Renal cortical epithelial cell (primary cell): ENCODE data around the gene ZNF467. TPM values are rescaled to one million over a fixed set of nuclear protein-coding genes. Genes with fewer than 3 reads are reported as not detected.

Experiments used
- DNase-seq: peaks from one replicate; pipeline ENCODE4 v3.0.0-alpha.2; 2011; ENCODE audit warnings: low read depth
- total RNA-seq: library from RNA; depleted of rRNA; stranded (reverse); fragments of >200 nt; gene quantifications from 2 replicates; pipeline ENCODE4 v1.2.3, GENCODE V29; 2014

The ZNF467 gene
- total RNA-seq, 1 donor from 2014 or later: 3.0 TPM

DNA sequence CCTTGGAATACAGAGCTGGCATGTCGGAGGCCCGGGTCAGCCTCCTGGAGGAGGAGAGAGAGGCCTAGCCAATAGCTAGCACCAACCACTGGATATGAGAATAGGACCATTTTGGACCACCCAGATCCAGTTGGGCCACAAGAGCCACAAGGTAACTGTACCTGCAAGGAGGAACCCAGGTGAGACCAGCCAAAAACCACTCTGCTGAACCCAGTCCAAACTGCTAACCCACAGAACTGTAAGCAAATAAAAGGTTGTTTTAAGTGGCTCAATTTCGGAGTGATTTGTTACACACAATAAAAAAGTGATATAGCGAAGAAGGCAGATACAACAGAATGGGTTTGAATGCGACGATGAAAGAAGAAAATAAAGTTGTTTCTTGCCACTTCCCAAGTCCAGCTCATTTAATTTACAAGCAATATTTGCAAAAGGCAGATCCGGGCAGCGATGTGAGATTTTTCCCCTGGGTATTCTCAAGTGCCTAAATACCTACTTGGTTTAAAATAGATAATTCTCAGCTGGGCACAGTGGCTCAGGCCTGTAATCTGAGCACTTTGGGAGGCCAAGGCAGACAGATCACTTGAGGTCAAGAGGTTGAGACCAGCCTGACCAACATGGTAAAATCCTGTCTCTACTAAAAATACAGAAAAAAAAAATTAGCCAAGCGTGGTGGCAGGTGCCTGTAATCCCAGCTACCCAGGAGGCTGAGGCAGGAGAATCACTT lies 23.1 kb downstream of the ZNF467 start:
- no peak for DNase-seq

DNA sequence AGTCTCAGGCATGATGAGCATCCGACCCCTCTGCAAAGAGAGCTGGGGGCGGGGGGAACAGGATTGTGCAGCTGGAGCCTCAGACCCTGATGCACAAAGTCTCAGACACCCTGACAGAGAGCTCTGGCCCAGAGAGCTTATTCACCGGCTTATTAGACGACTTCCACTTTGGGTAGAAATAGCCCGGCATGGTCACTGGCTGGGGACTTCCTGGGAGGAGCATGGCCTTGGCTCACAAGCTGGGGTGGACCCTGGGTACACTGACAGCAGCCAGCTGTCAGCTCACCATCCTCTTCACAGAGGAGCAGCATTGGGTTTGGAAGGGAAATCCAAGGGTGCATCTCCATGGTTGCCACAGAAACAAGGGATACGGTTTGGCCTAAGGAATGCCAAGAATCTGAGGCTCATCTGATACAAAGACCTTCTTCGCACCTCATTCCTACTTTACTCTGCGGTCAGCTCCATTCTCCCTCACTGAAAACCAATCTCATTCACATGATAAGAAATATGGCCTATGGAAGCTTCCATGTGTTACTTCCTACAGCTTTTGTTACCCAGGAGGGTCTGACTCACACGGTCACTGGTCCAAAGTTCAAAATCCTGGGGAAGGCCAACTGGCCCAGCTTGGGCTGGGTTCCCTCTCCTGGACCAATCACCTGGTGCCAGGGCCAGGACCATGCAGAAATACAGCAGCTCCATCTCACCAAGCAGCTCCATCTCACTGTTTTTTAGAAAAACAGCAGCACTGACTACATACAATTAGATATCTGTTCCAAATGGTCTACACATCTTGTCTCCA lies 25.1 kb downstream of the ZNF467 start:
- peak; percentile 15 for DNase-seq

DNA sequence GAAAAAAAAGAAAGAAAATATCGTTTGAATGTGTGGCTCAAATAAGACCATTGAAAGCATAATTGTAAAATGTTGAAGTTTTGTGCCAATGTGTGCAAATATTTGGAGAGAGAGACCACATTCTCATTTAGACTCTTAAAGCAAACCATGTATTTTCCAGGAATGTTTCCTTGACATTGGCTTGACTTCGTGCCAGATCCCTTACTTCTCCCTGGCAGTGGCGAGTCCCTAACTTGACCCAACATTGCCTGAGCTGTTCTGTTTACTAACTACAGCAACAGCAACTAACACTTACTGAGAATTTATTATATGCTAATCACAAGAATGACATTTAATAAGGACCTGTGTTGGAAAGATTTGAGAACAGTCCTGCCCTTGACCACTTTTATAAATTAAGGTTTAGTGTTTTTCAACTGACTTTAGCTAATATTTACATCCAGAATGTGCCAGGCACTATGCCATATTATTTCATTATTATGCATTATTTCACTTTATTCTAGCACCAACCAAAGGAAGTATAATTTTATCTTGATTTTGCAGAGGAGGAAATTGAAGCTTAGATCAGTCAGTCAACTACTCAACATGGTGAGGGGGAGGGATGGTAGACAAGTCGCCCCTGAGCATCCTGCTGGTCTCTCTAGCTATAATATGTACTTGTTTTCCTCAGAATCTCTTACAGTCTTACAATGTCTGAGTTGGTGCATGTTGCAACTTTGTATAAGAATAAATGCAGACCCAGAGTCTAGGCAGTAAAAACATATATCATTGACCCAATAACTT lies 29.7 kb downstream of the ZNF467 start:
- DNase-seq: peak; percentile 9

DNA sequence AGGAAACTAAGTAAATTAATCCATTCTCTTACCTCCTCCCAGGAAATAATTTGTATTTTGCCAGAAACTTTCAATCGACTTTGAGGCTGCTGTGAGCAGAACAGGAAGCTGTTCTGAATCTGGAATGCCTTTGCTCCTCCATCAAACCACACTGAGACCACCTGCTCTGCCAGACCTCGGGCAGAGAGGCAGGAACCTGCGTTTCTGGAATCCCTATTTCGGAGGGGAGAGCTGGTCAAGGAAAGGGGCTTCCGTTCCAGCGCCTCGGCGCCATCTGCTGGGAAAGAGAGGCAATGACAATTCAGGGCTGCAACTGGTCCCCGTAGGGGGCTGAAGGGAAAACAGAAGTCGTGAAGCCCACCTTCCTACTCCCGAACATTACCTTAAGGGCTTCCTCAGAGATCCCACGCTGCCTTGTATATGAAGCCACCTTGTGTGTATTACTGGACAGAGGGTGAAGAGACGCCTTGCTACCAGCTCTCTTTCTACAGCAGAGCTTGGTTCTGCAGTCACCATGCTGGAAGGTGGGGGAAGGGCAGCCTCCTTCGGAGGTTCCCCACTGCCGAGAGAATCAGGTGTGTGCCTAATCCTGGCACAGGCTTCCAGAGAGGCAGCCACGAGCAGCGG lies 31.2 kb downstream of the ZNF467 start:
- DNase-seq: peak; percentile 39

DNA sequence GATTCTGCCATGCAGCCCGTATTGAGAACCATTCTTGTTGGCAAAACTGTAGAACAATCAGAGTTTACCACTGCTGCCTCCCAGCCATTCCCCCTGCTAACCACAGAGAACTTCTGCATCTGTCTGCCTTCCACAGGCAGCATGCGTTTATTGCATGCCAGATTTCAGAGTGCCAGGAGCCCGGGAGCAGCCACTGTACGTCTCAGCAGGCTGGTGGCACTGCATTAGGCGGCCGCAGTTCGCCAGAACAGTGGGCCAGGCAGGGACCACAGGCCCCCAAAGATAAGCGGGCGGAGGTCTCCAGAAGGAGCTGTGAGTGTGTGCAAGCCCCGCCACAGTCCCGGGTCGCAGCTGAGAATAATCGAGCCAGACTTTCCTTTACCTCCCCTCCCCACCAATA lies 31.8 kb downstream of the ZNF467 start:
- DNase-seq: no peak

DNA sequence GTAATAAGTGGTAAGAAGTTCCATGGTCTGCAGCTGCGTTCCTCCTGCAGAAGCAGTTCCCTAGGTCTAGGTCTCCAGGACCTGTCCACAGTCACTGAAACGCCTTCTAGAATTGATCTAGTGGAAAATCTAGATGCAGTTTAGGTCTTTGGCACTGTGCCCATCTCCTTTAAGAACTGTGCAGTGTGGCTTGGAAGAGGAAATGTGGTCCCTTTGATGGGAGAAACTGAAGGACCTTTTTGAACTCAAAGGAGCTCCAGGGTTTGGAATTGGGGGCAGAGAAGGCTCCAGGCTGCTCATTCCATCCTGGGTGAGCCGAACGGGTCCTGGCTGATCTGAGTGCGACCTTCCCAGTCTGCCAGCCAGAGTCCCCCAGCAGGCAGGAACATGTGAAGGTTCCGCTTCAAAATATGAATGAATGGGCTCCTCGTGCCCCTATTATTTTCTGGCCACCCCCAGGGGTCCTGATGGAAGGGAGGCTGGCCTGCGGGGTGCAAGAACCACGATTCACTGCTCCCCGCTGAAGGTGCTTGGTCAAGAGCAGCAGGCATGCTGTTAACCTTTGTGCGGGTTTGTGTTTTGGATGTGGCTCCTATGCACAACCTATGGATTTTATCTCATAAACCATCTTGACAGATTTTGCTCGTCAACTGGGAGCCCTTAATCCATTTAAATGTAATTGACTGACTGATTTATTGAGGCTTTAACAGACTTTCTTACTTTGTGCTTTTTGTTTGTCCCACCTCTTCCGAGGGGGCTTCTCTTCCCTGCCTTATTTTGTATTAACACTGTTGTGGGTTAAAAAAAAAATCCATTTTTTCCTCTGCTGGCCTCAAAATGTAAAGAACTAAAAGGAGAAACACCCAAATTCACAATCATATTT lies 36.7 kb downstream of the ZNF467 start:
- DNase-seq: no peak

DNA sequence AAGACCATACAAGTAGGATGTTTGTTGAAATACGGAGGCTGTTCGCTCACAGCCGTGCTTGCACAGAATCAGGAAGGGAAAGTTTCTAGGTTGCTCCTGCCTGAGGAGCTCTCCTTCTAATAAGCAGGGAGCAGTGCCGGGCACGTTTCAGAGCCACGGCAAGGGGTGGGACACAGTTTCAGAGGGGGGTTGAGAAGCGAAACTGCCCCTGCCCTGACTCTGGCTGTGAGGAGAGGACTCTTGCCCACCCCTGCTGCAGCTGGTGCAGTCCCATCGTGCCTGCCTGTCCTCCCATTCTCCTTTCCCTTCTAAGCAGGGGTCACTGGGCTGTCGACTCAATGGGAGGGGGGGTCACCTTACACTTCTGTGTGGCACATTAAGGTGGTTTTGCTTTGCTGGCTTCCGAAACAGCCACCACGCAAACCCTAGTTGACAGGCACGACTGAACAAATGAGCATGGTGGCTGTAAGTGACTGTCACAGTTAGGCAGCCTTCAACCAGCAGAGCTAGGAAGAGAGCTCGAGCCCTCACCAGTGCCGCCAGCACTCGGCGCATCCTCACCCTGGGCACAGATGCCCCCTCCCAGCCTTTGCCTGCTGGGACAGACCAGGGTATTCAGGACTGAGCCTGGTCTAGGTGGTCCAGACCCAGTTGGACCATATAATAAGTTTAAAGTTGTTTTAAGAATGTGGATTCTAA lies 37.5 kb downstream of the ZNF467 start:
- no peak for DNase-seq

DNA sequence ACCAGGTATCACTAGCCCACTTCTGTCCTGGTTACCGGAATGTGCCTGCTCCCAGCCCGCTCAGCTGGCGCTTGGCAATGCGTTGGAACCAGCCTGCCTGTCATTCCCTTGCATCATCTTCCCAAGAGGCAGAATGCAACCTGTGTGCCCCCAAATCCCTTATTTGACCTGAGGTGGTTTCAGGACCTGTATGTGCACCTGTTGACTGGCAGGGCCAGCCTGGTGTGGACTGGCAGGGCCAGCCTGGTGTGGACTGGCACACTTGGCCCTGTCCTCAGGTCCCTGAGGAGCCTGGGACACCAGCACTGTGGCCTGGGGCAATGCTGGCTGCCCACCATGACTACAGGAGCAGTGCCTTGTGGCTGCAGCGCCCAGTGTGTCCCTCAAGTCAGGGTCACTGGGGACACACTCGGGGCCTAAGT lies 38.2 kb downstream of the ZNF467 start:
- DNase-seq: no peak

DNA sequence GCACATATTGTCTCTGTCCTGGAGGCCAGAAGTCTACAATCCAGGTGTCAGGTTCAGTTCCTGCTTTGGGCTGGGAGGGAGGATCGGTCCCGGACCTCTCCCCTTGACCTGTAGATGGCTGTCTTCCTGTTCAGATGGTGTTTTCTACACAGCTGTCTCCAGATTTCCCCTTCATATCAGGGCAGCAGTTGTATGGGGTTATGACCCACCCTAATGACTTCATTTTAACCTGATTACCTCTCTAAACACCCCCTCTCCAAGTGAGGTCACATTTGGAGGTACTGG lies 38.7 kb downstream of the ZNF467 start:
- DNase-seq: no peak

DNA sequence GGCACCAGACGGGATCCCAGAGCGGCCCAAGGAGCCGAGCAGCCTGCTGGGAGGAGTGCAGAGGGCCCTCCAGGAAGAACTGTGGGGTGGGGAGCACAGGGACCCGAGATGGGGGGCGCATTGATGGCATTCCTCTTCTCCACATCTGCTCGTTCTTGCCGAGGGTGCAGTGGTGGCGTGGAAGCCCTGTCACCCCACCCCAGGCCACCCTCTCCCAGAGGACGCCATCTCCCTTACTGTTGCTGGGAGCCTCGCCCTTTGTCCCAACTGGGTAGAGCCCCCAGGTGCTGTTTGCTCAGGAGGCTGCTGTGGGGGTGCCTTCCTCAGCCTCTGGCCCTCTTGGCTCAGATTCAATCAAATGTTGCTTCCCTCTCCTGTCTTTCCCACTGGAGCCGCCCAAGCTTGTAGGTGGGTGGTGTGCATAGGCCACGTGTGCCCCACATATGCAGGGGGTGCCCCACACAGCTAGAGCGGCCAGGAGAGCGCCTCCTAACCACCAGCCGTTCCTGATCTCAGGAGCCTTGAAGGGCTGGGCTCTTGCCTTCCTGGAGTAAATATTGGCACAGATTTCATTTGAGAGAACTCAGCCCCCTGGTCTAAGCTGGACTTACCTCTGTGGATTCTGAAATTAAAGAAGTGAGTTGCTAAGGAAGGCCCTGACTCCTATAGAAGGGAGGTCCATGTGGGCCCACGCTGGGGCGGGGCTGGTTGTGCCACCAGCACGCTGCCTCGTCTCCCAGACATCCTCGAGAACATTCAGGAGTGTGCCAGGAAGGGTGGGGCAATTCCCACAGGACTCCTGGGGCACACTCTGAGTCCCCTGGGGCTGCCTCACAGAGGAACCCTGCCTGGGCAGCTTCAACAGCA lies 39.2 kb downstream of the ZNF467 start:
- DNase-seq: no peak

DNA sequence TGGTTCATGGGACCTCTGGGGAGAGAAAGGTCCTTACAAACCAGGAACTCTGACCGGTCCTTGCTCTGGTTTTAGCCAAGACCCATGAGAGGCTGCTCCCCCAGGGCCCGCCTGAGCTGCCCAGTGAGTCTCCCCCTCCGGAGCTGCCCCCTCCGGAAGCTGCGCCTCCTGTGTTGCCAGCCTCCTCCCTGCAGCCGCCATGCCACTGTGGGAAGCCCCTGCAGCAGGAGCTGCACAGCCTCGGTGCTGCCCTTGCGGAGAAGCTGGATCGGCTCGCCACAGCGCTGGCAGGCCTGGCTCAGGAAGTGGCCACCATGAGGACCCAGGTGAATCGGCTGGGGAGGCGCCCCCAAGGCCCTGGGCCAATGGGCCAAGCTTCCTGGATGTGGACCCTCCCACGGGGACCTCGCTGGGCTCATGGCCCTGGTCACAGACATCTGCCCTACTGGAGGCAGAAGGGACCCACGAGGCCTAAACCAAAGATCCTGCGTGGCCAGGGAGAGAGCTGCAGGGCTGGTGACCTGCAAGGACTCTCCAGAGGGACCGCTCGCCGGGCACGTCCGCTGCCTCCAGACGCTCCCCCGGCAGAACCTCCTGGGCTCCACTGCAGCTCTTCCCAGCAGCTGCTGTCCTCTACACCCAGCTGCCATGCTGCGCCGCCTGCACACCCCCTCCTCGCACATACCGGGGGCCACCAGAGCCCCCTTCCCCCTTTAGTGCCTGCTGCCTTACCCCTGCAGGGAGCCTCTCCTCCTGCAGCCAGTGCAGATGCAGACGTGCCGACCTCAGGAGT lies 40.1 kb downstream of the ZNF467 start:
- DNase-seq: no peak

DNA sequence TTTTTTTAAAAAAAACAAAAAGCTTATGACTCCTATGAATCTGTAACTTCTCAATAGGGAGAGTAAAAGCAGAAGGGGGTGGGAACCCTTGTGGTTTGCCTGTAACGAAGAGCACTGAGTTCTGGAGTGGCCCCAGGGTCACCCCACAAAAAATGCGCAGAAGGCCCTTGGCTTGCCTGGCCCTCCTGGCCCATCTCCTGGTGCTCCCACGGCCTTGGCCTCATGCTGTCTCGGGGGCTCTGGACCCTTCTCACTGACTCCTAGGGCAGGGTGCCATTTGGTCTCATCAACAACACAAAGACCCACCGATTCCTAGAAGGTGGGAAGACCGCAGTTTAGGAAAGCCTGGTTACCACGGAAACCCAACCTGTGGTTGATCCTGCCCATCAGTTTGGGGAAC lies 40.8 kb downstream of the ZNF467 start:
- no peak for DNase-seq

DNA sequence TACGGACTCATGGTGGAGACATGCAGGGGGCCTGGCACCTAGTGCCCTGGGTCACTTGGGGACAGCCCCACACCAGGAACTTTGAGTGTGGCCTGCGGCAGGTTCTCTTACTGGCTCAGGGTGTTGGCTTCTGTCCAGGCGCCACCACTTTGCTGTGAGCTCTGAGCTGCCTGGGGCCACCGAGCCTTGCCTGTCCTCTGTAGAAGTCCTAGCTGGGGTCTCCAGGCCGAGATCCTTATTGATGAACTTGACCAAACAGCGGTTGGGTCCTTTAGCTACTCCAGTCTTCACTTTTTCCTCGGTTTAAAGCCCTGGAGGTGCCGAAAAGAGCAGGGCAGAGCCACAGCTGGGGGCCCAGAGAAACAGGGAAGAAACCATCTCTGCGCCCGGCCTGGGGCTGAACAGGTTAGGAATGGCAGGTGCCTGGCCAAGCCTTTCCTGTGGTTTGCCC lies 41.3 kb downstream of the ZNF467 start:
- DNase-seq: no peak

DNA sequence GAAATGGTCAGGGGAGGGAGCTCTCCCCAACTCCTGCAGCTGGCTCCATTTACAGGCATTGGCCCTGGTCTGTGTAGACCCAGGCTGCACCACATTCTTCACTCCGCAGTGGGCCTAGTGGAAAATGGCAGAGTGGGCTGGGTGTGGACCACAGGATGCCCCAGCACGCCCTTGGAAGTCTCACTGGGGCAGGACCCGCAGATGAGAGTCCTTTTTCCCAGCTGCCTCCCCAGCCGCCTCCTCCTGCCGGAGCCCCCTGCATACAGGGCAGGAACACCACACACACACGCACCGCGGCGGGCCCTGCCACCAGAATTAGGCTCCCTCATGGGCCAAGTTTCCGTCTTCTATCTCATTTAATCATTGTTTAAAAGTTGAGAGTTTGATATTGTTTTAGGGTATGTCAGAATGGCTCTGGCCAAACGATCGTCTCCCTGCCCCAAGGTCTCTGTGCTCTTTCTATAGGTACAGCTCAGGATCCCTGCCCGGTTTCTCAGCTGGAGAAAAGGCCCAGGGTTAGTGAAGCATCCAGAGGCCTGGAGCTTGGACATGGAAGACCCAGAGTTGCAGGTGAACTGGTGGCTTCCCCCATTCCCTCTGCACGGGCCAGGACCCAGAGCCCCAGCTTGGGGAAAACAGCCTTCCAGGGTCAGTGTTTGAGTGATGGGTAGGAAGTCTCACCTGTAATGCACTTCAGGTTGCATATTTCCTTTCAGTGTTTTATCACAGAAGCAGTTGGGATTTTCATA lies 42.0 kb downstream of the ZNF467 start:
- DNase-seq: no peak

DNA sequence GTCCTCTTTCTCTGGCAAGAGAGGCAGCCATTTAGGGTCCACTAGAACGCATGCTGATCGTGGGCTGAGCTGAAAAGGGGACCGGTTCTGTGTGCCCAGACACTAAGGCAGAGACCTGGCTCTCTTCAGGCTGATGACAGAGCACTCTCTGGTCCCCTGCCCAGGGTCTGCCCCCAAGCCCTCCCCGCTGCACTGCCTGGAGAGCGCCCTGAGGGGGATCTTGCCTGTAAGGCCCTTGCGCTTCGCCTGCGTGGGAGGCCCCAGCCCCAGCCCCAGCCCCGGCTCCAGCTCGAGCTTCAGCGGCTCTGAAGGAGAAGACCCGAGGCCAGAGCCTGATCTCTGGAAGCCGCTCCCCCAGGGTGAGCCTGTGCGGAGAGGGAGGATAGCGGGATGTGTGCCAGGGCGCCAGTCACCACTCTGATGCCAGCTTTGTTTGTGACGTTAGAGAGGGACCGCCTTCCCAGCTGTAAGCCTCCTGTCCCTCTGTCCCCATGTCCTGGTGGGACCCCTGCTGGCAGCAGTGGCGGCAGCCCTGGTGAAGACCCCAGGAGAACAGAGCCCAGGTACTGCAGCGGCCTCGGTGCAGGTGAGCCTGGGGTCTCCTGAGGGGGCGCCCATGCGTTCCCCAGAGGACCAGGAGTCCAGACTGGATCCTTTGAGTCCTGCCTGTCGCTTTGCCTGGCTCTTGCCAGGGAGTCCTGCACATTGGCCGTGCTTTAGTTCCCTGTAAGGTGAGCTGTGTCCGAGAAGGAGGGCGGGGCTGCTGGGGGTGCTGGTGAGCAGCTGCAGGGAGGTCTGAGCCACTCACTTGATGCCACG lies 43.2 kb downstream of the ZNF467 start:
- no peak for DNase-seq

DNA sequence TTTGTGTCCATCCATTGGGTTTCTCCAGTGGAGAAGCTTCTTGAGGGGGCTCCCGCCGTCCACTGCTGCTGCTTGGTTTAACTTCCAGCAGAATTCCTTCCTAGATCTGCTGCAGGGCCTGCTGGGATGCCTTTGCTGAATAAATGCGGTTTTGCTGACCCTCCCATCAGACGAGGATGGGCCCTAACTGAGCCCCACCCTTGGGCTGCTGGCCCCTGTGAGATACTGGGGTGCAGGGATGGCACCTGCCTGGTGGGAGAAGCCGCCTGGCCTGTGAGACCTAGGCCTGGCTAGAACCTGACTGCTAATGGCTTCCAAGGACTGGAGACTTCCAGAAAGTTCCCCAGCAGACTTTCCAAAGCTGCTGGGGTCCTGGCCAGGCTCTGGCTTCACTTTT lies 43.8 kb downstream of the ZNF467 start:
- no peak for DNase-seq
